Measurements from ENCODE around the gene GMEB2.
"Not testable (repeated sequence)": the region's sequence is repeated elsewhere in the genome, so short reads cannot be mapped to it uniquely, and the experiment has no call there.

Gene GMEB2

DNA sequence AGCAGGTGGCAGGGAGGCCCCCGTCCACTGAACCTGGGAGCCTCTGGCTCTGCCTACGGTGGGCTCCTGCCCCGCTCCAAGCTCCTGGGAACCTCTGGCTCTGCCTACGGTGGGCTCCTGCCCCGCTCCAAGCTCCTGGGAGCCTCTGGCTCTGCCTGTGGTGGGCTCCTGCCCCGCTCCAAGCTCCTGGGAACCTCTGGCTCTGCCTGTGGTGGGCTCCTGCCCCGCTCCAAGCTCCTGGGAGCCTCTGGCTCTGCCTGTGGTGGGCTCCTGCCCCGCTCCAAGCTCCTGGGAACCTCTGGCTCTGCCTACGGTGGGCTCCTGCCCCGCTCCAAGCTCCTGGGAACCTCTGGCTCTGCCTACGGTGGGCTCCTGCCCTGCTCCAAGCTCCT, 55.8 kb downstream of the GMEB2 start:
- not testable (repeated sequence) for DNase-seq (ENCODE audit: low read depth)

DNA sequence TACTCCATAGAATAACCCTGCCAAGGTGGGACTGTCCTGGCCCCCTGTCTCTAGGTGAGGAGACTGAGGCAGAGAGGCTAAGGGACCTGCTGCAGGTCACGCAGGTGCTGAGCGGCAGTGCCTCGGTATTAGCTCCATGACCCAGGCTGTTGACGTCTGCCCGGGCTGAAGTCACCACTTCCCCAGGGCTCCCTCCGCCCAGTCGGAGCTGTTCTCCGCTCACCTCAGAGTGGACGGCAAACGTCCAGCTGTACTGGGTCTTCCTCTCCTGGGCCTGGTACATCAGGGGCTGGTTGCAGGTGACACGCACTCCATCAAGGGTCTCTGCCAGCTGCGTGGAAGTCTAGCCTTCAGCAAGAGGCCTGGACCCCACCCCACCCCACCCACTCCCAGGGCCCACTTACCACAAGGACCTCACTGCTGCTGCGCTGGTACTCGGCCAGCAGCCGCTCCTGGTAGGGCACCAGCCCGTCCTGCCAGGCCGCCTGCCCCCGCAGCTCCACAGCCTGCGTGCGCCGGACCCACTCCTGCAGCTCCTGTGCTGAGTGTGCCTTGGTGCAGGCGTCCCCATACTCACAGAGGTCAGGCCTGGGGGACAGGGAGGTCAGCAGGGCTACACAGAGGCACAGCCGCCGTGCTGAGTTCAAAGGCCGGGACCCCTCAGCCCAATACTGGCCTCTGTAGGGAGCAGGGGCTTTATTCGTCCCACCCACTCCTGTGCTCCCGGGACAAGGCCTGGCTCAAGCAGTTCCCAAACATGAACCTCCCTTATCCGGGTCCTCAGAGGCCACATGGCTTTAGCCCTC, 56.4 kb downstream of the GMEB2 start:
- no peak for DNase-seq (ENCODE audit: low read depth)

DNA sequence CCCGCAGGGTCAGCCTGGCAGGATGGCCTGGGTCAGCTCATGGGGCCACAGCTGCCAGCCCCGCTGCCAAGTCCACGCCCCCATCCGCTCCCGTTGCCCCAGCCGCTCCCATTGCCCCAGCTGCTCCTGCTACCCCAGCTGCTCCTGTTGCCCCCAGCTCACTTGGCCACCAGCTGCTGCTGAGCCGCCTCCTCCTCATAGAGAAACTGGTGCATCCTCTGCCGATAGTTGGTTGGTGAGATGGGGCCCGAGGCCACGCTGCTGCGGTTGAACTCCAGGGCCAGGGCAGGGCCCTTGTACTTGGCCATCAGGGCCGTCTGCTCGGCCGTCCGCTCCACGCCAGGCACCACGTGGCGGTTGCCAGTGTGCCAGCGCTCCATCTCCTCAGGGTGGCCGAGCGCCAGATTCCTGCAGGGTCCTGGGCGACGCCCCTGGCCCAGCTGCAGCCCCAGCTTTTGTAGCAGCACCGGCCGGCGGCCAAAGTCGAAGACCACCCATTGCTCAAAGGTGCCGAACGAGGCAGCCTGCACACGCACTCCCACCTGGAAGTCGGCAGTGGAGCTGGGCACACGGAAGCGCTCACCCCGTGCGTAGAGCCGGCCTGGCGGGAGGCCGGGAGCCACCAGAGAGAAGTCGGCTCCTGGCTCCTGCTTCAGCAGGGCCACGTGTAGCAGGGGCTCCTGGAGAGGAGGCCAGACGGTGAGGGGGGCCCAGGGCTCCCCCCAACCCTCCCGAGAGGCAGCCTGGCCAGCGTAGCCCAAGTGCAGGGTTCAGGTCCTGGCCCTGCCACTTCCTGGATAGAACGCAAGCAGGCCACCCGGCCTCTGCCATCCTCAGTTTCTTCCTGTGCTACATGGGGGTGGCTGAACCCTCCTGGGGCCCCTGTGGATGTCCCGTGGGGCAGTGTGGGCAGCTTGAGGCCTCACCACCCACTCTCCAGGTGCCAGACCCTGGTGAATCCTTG, 57.6 kb downstream of the GMEB2 start:
- no peak for DNase-seq (ENCODE audit: low read depth)

DNA sequence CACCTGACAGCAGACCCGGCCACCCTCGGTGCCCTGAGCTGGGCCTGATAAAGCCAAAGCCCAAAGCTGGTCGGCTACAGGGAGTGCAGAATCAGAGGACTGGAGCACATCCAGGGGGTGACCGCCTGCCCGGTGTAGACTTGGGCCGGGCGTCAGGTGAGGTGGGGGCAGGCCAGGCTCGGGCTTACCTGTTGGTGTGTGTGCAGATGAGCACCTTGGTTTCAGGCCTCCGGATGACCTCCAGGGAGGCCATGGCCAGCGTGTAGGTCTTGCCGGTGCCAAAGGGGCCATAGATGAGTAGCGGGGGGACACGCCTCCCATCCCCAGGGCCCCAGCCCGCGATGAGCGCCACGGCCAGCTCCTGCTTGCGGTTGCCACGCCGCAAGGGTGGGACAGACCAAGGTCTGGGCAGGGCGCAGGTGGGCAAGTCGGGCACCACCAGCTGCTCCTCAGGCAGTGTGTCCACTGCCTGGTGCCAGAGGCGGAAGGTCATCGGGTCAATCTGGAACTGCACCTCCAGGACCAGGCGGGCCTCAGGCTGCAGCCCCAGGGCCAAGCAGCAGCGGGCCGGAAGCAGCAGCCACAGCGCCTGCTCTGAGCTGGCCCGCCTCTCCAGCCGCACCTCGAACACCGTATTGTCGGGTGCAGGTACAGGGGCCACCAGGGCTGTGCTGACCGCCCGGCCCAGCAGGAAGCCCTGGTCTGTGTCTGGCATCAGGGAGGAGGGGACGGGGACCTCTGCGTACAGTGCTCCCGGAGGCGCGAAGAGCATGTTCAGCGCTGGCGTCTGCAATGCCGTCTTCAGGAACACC, 58.5 kb downstream of the GMEB2 start:
- DNase-seq (ENCODE audit: low read depth) = no peak

DNA sequence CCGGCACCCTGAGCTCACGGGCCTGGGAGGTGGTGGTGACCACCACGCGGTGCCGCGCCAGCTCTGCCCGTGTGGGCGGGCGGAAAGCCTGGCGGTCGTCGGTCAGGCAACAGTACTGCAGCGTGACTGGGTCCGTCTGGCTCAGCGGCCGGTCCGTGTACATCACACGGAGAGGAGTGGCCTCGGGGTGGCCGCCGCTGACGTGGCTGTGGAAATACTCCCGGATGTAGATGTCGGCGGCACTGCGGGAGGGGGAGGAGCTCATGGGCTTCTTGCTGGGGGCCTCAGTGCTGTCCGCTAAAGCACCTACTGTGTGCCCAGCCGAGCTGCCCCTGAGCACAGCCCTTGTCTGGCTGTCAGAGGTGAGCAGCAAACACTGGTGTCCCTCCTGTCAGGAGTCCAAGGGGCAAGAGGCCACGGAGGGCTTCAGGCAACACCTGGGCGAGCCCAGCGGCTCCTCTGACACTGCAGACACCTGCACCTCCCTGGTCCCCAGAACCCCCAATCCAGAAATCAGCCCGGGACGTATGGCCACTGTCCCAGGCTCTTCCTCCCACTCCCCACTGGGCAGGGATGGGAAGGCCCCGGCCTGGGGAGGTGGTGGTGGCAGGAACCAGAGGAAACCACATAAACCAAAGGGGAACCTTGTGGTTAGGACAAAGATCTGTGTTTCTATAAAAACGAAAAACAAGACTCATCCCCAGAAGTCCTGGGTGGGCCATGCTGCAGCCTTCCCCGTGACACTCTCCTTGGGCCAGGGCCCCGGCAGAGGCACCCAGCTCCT, 59.3 kb downstream of the GMEB2 start:
- DNase-seq (ENCODE audit: low read depth) = no peak

DNA sequence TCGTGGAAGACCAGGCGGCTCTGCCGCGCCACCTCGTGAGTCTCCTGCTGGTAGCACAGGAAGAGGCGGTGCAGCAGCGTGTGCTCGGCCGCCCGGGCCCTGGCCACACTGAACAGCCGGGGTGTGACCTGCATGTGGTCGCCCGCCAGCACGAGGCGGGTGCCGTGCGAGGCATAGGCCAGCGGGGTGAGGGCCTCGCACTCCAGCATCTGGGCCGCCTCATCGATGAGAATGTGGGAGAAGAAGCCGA, 59.8 kb downstream of the GMEB2 start:
- no peak for DNase-seq (ENCODE audit: low read depth)

DNA sequence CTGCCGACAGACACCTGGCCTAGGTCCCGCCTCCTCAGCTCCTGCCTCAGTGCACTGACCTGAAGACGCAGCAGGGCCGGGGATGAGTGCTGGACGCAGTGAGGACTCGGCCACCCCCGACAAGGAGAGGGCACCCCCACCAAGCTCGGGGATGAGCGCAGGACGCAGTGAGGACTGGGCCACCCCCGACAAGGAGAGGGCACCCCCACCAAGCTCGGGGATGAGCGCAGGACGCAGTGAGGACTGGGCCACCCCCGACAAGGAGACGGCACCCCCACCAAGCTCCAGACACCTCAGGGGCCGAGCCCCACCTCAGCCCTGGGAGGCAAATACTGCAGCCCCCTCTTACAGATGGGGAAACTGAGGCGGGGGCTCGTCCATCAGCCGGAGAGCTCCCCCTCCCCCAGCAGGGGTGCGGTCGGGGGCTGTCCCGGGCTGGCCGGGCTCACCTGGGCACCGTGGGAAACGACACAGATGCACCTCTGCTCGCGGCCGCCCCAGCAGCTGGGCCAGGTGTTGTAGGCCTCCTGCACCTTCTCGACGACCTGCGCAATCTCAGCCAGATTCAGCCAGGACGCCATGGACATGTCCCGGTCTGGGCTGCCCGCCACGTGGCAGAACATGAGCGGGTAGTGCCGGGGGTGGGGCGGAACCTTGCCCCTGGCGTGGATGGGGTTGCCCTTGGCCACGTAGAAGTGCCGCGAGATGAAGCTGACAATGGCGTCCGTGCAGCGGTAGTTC, 60.3 kb downstream of the GMEB2 start:
- no peak for DNase-seq (ENCODE audit: low read depth)

DNA sequence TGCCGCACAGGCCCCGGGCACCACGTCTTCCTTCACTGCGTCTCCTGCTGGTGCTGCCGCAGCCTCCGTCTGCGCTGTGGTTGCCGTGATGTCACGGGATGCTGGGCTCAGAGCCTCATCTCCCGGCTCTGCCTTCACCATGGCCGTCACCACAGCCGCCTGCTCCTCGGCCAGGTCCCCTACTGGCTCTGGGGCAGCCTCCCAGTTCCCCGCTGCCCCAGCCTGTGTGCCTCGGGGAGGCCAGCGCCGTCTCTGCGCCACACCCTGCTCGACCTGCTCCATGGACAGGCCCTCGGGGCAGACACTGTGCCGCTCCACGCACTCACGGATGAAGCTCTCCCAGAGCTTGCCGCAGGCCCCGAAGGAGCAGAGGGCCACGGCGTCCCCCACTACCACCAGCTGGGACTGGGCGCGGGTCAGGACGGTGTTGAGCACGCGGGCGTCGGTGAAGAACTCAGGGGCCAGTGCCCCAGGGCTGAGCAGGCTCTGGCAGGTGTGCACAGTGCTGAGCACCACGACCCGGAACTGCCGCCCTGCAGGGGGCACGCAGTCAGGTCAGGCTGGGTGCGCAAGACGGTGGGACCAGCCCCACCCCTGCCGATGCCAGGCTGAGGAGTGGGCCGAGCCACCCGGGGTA, 61.1 kb downstream of the GMEB2 start:
- DNase-seq (ENCODE audit: low read depth) = no peak

DNA sequence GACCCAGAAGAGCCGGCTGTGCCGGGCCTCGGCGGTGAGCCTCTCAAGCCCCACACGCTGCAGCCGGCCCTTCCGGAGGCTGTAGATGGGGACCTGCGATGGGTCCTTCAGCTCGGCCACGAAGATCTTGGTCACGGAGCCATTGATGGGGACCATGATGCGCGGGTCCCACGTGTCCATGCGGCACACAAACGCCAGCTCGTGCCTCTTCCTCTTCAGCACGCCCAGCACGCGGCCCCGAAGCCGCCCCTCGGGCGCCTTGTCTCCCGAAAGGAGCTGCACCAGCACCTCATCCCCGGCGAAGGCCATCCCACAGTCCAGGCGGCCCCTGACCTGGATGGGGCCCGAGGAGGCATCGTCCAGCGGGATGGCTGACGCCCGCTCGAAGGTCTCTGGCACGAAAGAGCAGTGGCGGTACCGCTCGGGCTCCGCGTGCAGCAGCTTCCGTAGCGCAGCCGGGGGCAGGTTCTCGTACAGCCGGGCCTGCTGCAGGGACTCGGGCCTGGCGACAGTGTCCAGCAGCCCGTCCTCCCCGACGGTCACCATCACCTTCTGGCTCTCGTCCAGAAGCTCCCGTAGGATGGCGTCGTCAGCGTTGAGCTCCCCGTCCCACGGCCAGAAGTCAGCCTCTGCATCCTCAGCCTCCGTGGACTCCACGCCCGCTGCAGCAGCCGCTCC, 61.7 kb downstream of the GMEB2 start:
- no peak for DNase-seq (ENCODE audit: low read depth)

DNA sequence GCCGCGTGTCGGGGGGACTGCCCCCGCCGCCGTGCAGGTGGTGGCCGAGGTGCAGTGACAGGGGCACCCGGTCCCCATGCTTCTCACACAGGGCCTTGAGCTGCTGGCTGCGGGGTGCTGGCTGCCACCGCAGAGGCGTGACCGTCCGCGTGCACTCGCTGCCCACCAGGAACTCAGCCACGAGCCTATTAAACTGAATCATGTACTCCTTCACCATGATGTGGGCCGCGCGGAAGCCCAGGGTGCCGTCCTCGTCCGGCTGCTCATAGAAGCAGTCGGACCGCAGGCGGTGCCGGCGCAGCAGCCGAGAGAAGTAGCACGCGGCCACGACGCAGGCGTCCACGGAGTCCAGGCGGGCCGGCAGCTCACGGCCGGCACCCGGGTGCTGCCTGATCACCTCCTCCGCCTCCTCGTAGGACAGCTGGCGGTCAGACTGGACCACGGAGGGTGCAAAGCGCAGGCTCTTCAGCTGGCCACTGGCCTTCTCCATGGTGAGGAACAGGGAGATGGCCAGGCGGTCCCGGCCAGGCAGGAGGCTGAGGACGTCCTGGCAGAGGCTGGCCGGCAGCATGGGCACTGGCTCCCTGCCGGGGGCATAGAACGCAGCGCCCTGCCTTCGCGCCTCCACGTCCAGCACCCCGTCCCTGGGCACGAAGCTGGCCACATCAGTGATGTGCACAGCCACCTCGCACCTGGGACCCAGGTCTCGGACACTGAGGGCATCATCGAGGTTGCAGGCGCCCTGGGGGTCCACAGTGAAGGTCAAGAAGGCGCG, 62.7 kb downstream of the GMEB2 start:
- no peak for DNase-seq (ENCODE audit: low read depth)

DNA sequence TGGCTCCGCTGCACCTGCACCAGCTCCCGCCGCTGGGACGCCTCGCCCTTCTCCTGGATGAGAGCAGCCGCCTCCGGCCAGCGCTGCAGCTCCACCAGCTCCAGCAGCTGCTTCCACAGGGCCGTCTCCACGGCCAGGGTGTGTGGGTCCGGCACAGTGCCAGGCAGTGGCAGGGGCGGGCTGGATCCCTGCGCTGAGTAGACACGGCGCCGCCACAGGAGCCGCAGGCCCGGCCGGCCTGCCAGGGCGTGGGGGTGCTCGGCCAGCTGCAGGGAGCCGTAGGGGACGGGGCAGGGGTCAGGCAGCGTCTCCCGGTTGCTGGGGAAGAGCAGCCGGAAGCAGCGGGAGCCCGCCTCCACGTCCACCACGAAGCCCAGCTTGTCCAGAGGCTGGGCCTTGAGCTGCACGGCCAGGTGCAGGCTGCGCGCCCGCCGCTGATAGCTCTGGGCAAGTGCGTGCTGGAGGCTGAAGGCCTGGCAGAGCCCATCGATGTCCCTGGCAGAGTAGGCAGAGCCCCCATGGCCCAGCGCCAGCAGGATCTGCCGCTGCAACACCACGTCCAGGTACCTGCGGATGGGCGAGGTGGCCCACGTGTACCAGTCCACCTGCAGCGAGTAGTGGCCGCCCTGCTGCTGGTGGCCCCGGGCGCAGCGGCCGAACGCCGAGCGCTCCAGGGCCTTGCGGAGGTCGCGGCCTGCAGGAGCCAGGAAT, 63.5 kb downstream of the GMEB2 start:
- no peak for DNase-seq (ENCODE audit: low read depth)

DNA sequence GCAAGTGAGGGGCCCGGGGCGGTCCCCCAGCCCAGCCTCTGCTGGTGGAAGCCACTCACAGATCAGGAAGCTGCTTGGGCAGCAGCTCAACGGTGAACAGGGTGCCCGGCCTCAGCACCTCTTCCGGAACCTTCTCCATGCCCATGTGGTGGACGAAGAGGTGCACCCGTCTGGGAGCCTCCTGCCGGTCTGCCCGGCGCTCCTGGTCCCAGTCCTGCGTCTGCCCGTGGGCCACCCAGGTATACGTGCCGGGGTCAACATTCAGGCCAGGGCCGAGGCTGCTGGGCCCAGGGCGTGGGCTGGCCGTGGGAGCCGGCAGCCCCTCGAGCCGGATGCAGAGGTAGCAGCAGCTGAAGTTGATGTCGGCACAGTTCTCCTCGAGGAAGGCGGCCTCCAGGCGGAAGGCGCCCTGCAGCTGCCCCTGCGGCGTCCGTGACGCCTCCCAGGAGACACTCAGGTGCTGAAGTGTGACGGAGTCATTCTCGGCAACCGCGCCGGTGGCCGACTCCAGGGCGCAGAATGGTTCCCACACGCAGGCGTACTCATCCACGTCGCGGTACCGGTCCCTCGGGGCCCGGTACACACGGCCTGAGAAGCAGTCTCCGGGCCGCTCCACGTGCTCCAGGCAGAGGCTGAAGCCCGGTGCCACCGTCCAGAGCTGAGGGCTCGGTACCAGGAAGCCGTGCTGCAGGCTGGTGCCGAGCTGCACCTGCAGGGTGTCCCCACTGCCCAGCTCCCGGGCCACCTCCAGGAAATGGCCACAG, 64.3 kb downstream of the GMEB2 start:
- no peak for DNase-seq (ENCODE audit: low read depth)

DNA sequence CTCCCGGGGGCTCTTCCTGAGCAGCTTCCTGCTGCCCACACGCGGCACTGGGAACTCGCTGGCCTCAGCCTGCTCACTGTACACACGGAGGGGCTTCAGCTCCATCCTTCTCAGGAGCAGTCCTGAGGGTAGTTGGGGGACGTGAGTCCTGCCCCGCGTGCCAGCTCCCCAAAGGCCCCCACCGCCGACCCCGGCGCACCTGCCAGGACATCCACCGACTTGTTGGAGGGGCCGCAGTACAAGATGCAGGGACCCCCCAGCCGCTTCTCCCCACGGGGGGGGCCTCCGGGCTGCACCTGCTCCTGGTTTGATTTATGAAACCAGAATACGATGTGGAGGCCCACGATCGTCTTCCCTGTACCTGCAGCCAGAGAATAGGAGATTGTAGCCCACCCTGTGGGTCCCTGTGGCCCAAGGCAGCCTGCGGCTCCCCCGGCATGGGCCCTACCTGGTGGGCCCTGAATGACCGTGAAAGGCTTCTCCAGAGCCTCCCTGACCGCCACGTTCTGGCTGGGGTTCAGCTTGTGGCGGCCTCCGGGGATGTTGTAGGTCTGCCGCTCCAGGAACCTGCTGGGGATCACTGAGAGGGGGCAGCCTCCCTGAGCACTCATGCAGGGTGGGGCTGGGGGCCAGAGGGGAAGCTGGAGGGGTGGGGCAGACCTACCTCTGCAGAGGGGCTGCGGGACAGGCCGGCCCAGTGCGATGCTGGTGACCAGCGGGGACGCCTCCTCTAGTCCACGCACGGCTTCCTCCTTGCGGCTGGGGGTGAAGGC, 65.1 kb downstream of the GMEB2 start:
- no peak for DNase-seq (ENCODE audit: low read depth)

DNA sequence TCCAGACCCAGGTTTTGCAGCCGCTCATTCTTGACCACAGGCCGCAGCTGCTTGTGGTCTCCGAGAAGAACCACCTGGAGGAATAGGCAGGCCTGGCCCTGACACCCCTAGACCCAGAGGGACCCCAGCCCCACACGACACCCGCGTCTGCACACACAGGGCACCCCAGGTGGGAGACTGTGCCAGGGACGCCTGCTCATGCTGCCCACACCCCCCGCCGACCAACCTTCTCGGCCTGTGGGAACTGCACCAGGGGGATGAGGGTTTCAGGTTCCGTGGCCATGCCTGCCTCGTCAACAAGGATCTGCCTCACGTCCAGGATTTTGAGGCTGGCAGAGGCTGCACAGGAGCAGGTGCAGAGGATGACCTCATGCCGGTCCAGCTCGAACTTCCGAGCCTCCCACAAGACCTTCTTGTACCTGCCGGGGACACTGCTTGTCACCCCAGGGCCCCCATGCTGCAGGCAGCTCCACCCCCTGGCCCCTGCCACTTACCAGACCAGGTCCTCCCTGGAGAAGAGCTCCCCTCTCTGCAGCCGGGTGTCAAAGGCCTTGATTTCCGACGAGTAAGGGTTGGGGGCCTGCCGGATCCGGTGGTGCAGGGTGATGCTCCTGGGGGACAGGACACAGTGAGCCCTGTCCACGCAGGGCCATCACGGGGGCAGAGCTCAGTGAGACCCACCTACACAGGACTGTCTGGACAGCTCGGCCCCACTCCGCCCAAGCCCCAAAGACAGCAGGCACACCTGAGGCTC, 65.9 kb downstream of the GMEB2 start:
- no peak for DNase-seq (ENCODE audit: low read depth)

DNA sequence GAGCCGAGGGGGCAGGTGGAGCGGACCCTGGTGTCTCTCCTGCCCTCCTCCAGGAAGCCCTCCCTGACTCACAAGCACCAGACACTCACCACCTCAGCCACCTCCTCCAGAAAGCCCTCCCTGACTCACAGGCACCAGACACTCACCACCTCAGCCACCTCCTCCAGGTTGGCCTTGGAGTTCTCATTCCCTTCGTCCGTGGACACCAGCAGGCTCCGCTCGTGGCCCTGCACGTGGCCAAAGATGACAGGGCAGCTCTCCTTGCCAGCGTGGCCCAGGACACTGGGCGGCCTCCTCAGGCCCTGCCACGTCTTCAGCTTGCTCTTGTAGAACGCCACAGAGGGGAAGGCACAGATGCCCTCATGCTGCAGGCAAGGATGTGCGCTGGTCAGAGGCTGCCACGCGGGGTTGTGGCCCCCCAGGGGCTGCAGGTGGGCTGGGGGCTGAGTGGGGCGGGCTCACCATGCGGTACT, 66.5 kb downstream of the GMEB2 start:
- DNase-seq (ENCODE audit: low read depth) = no peak

Data from stimulated activated CD8-positive, alpha-beta memory T cell treated with anti-CD3 and anti-CD28 coated beads, Interleukin-15, amount 100 ng/mL, for 24 hours (primary cell).